ENCODE results near the gene ANXA4. TPM values are rescaled to one million over a fixed set of nuclear protein-coding genes. Genes with fewer than 3 reads are reported as not detected.

ANXA4 gene
- total and polyA plus RNA-seq, 2 of the 13 experiments (the other 11 are each of a cell fraction or from before 2014, with no cell fraction given), result 155 to 168 TPM

DNA sequence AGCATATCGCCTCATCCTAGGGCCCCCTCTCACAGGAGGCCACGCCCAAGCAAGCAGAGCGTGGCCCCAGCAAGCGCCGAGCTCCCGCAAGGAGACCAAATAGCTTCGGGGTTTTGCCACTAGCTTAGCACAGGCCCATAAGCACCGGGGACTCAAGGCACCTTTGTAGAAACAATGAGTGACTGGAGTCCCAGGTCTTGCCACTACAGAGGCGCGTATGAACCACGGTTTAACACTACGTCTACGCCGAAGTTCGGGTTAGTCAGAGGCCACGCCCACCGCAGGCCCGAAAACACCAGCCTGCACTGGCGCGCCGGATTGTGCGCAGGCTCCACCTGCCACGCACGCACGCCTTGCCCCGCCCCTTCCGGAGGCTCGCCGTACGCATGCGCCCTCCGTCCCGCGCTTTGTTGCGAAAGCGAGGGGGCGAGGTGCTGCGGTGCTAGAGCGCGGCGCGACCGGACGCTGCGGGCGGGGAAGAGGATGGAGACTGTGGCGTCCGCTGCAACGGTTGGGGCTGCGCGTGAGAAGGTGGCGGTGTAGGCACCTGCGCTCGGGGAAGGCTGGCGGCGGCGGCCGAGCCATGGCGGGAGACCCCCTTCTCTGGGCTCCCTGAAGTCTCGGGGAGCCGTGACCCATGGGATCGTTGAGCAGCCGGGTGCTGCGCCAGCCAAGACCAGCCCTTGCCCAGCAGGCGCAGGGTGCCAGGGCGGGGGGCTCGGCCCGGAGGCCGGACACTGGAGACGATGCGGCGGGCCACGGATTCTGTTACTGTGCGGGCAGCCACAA lies 87.5 kb downstream of the ANXA4 start, which contains the start of gene GMCL1 (continued):
- TF ChIP-seq ZNF563 (CRISPR knock-in tag; IDR thresholded peaks at IDR 0.05), result peak; percentile 92; the same call in 1 of the 2 replicates
- TF ChIP-seq FOXO1 (CRISPR knock-in tag; IDR thresholded peaks at IDR 0.05), result peak; percentile 80
- TF ChIP-seq SETDB1 (CRISPR knock-in tag; IDR thresholded peaks at IDR 0.05; ENCODE audit: borderline replicate concordance), result peak; percentile 78; the same call in 1 of the 2 replicates
- no peak for TF ChIP-seq ZNF773 (CRISPR knock-in tag; IDR thresholded peaks at IDR 0.05; ENCODE audit: borderline replicate concordance)
- TF ChIP-seq NFIC (IDR thresholded peaks at IDR 0.05; ENCODE audit: low read length), result no peak
- TF ChIP-seq FIP1L1 (IDR thresholded peaks at IDR 0.05; ENCODE audit: borderline replicate concordance, insufficient read depth, low read depth, low read length), result no peak; the same call in 1 of the 2 replicates
- TF ChIP-seq, protein P1, sequence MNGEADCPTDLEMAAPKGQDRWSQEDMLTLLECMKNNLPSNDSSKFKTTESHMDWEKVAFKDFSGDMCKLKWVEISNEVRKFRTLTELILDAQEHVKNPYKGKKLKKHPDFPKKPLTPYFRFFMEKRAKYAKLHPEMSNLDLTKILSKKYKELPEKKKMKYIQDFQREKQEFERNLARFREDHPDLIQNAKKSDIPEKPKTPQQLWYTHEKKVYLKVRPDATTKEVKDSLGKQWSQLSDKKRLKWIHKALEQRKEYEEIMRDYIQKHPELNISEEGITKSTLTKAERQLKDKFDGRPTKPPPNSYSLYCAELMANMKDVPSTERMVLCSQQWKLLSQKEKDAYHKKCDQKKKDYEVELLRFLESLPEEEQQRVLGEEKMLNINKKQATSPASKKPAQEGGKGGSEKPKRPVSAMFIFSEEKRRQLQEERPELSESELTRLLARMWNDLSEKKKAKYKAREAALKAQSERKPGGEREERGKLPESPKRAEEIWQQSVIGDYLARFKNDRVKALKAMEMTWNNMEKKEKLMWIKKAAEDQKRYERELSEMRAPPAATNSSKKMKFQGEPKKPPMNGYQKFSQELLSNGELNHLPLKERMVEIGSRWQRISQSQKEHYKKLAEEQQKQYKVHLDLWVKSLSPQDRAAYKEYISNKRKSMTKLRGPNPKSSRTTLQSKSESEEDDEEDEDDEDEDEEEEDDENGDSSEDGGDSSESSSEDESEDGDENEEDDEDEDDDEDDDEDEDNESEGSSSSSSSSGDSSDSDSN (CRISPR knock-in tag; IDR thresholded peaks at IDR 0.05), result peak; percentile 97
- TF ChIP-seq MTF2 (CRISPR knock-in tag; IDR thresholded peaks at IDR 0.05; ENCODE audit: borderline replicate concordance), result no peak; the same call in 1 of the 2 replicates
- peak; percentile 93 for TF ChIP-seq ZNF558 (CRISPR knock-in tag; IDR thresholded peaks at IDR 0.05; ENCODE audit: borderline replicate concordance)
- peak; percentile 99 for TF ChIP-seq ZIK1 (CRISPR knock-in tag; IDR thresholded peaks at IDR 0.05; ENCODE audit: borderline replicate concordance, low read depth)
- no peak for TF ChIP-seq ZNF841 (CRISPR knock-in tag; IDR thresholded peaks at IDR 0.05; ENCODE audit: borderline replicate concordance)
- peak; percentile 74 for TF ChIP-seq RFXANK (CRISPR knock-in tag; IDR thresholded peaks at IDR 0.05)
- TF ChIP-seq JUNB (CRISPR knock-in tag; IDR thresholded peaks at IDR 0.05; ENCODE audit: borderline replicate concordance), result no peak; the same call in 1 of the 2 replicates
- TF ChIP-seq ZNF383 (CRISPR knock-in tag; IDR thresholded peaks at IDR 0.05; ENCODE audit: borderline replicate concordance), result peak; percentile 91; the same call in 1 of the 2 replicates
- TF ChIP-seq, protein P2, sequence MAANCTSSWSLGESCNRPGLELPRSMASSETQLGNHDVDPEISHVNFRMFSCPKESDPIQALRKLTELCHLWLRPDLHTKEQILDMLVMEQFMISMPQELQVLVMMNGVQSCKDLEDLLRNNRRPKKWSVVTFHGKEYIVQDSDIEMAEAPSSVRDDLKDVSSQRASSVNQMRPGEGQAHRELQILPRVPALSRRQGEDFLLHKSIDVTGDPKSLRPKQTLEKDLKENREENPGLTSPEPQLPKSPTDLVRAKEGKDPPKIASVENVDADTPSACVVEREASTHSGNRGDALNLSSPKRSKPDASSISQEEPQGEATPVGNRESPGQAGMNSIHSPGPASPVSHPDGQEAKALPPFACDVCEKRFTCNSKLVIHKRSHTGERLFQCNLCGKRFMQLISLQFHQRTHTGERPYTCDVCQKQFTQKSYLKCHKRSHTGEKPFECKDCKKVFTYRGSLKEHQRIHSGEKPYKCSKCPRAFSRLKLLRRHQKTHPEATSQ (CRISPR knock-in tag; IDR thresholded peaks at IDR 0.05; ENCODE audit: borderline replicate concordance), result no peak
- TF ChIP-seq RBAK (CRISPR knock-in tag; IDR thresholded peaks at IDR 0.05), result no peak
- TF ChIP-seq ERF (CRISPR knock-in tag; IDR thresholded peaks at IDR 0.05), result peak; percentile 99
- TF ChIP-seq RXRA (CRISPR knock-in tag; IDR thresholded peaks at IDR 0.05), result peak; percentile 83
- TF ChIP-seq ZNF780A (CRISPR knock-in tag; IDR thresholded peaks at IDR 0.05), result peak; percentile 92
- peak; percentile 98 for TF ChIP-seq KLF6 (CRISPR knock-in tag; IDR thresholded peaks at IDR 0.05)
- TF ChIP-seq, protein P3, sequence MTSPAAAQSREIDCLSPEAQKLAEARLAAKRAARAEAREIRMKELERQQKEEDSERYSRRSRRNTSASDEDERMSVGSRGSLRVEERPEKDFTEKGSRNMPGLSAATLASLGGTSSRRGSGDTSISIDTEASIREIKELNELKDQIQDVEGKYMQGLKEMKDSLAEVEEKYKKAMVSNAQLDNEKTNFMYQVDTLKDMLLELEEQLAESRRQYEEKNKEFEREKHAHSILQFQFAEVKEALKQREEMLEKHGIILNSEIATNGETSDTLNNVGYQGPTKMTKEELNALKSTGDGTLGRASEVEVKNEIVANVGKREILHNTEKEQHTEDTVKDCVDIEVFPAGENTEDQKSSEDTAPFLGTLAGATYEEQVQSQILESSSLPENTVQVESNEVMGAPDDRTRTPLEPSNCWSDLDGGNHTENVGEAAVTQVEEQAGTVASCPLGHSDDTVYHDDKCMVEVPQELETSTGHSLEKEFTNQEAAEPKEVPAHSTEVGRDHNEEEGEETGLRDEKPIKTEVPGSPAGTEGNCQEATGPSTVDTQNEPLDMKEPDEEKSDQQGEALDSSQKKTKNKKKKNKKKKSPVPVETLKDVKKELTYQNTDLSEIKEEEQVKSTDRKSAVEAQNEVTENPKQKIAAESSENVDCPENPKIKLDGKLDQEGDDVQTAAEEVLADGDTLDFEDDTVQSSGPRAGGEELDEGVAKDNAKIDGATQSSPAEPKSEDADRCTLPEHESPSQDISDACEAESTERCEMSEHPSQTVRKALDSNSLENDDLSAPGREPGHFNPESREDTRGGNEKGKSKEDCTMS (CRISPR knock-in tag; conservative IDR thresholded peaks at IDR 0.05), result no peak; the same call in 1 of the 2 replicates
- peak; percentile 90; the same call in 1 of the 2 replicates for TF ChIP-seq ZNF30 (CRISPR knock-in tag; IDR thresholded peaks at IDR 0.05)
- peak; percentile 98 for TF ChIP-seq IRF2 (CRISPR knock-in tag; IDR thresholded peaks at IDR 0.05)

Measured in HepG2 (cell line).